Cardiac muscle cell (in vitro differentiated cells and primary cell): ENCODE measurements around the gene FAM3A. TPM values are rescaled to one million over a fixed set of nuclear protein-coding genes. Genes with fewer than 3 reads are reported as not detected.

Experiments used
- DNase-seq, 2 donors: peaks; one replicate each; pipeline versions ENCODE4 v3.0.0 to v3.0.0-alpha.2; 2010 to 2017; ENCODE audit warnings: low read depth in 1 of 2, low spot score in 1 of 2
- H3K27ac ChIP-seq: fragments of 200-600 bp; sonication (generic); 2 replicates; pipeline ENCODE4 v1.5.1; 2016
- H3K27me3 ChIP-seq: fragments of 200-600 bp; sonication (generic); 2 replicates; pipeline ENCODE4 v1.6.0; 2016; ENCODE audit warnings: control low read depth
- H3K36me3 ChIP-seq: fragments of 200-600 bp; sonication (generic); 2 replicates; pipeline ENCODE4 v1.5.1; 2016; ENCODE audit warnings: control low read depth
- H3K4me1 ChIP-seq: fragments of 200-600 bp; sonication (generic); 2 replicates; pipeline ENCODE4 v1.8.1; 2017; ENCODE audit warnings: low read depth, mild to moderate bottlenecking, mixed run types
- H3K4me3 ChIP-seq: fragments of 200-600 bp; sonication (generic); 2 replicates; pipeline ENCODE4 v1.5.1; 2016; ENCODE audit warnings: mild to moderate bottlenecking
- H3K9me3 ChIP-seq: fragments of 200-600 bp; sonication (generic); 2 replicates; pipeline ENCODE4 v1.5.1; 2017; ENCODE audit warnings: low read depth, mild to moderate bottlenecking, control low read depth
- CTCF ChIP-seq: IDR thresholded peaks from 2 replicates; pipeline ENCODE4 v1.5.1; 2012; ENCODE audit warnings: low read depth, mild to moderate bottlenecking, low read length
- polyA plus RNA-seq: library from polyadenylated mRNA; unstranded; fragments of >200 nt; fragmentation: Nextera tagmentation; extraction: Ambion mirVana; gene quantifications from 2 replicates; pipeline ENCODE4 v1.2.1, GENCODE V29; 2016
- total RNA-seq: library from RNA; depleted of rRNA; stranded (reverse); fragments of >200 nt; gene quantifications from 2 replicates; pipeline ENCODE4 v1.2.3, GENCODE V29; 2016

The FAM3A gene
- total and polyA plus RNA-seq, 2 experiments from 2014 or later: 112 to 140 TPM

GRCh38 chrX:154526901-154527675 is 11.1 kb upstream of the FAM3A start:
- peak; percentile 75 to 84 for DNase-seq
- Histone ChIP-seq H3K4me3 (no peak overlapping the region), H3K4me1 (no peaks in the 10 kb centered on the region), H3K36me3 (no peaks in the 10 kb centered on the region), H3K27ac (peak overlapping the region; percentile 74), H3K9me3 (no peaks in the 10 kb centered on the region), H3K27me3 (no peaks in the 10 kb centered on the region)
- TF ChIP-seq CTCF: peak; percentile 52

- H3K36me3 ChIP-seq: no peaks in the 10 kb centered on the region
- H3K27me3 ChIP-seq: no peaks in the 10 kb centered on the region
- no peaks in the 10 kb centered on the region for H3K9me3 ChIP-seq
- no peaks in the 10 kb centered on the region for H3K4me1 ChIP-seq
- DNase-seq: no peak
- no peak overlapping the region for H3K4me3 ChIP-seq
- H3K27ac ChIP-seq: no peak overlapping the region
- TF ChIP-seq CTCF: no peak
Observed at GRCh38 chrX:154525606-154526490, 9.8 kb upstream of the FAM3A start.

GRCh38 chrX:154519389-154519788 is 3.4 kb upstream of the FAM3A start:
- no peak overlapping the region for H3K4me3 ChIP-seq
- DNase-seq: no peak
- H3K36me3 ChIP-seq: no peaks in the 10 kb centered on the region
- H3K27me3 ChIP-seq: no peaks in the 10 kb centered on the region
- H3K9me3 ChIP-seq: no peaks in the 10 kb centered on the region
- no peak for TF ChIP-seq CTCF
- peak overlapping the region; percentile 71 for H3K27ac ChIP-seq
- peaks cover 18% of the 10 kb centered on the region for H3K4me1 ChIP-seq

- Histone ChIP-seq H3K4me3 (peak overlapping the region; percentile 11), H3K9me3 (no peaks in the 10 kb centered on the region), H3K4me1 (peaks cover 18% of the 10 kb centered on the region), H3K27ac (peak overlapping the region; percentile 100), H3K36me3 (no peaks in the 10 kb centered on the region), H3K27me3 (no peaks in the 10 kb centered on the region)
- no peak for TF ChIP-seq CTCF
- DNase-seq: peak in 1 of 2 donors; percentile 44
Observed at GRCh38 chrX:154517101-154517781, 1.2 kb upstream of the FAM3A start.

- H3K9me3 ChIP-seq: no peaks in the 10 kb centered on the region
- no peaks in the 10 kb centered on the region for H3K36me3 ChIP-seq
- peaks cover 19% of the 10 kb centered on the region for H3K4me1 ChIP-seq
- peak; percentile 79 to 92 for DNase-seq
- peak overlapping the region; percentile 100 for H3K27ac ChIP-seq
- TF ChIP-seq CTCF: no peak
- H3K27me3 ChIP-seq: no peaks in the 10 kb centered on the region
- H3K4me3 ChIP-seq: peak overlapping the region; percentile 11
Observed at GRCh38 chrX:154516656-154517100, 646 bp upstream of the FAM3A start.
